Liver (tissue), 3 donors: Measurements from ENCODE around the gene FITM1.

Experiments
- CTCF ChIP-seq: fragments of 150-350 bp; IDR thresholded peaks from 2 replicates; pipeline ENCODE4 v1.5.1; 2017; ENCODE audit warnings: improper control_type of control experiment, low read depth, low read length; ENCODE audit not compliant: missing input control
- GABPA ChIP-seq, 2 donors: IDR thresholded peaks in 1 of 2; conservative IDR thresholded peaks in 1 of 2; 2 replicates each; pipeline ENCODE4 v1.6.1; 2016; ENCODE audit warnings: antibody characterized with exemption in 2 of 2, mild to moderate bottlenecking in 1 of 2, moderate library complexity in 1 of 2
- JUND ChIP-seq, 2 donors: IDR thresholded peaks; 2 replicates each; pipeline ENCODE4 v1.6.1; 2016; ENCODE audit warnings: antibody characterized with exemption in 2 of 2
- MAX ChIP-seq: IDR thresholded peaks from 2 replicates; pipeline ENCODE4 v1.6.1; 2016; ENCODE audit warnings: antibody characterized with exemption
- RAD21 ChIP-seq, 2 donors: IDR thresholded peaks; 2 replicates each; pipeline ENCODE4 v1.6.1; 2016; ENCODE audit warnings: antibody characterized with exemption in 2 of 2, mild to moderate bottlenecking in 2 of 2
- TAF1 ChIP-seq: conservative IDR thresholded peaks from 2 replicates; pipeline ENCODE4 v1.6.1; 2016; ENCODE audit warnings: antibody characterized with exemption, mild to moderate bottlenecking
- YY1 ChIP-seq: IDR thresholded peaks from 2 replicates; pipeline ENCODE4 v1.6.1; 2016; ENCODE audit warnings: antibody characterized with exemption, mild to moderate bottlenecking
- ZBTB33 ChIP-seq: IDR thresholded peaks from 2 replicates; pipeline ENCODE4 v1.6.1; 2016; ENCODE audit warnings: antibody characterized with exemption
- donor health status: healthy.
- donor health status: healthy.

GRCh38 chr14:24093901-24094840 lies 36.3 kb upstream of the FITM1 start, which contains the start of gene PCK2:
- TF ChIP-seq GABPA (IDR thresholded peaks at IDR 0.05 in 1 of 2, conservative IDR thresholded peaks at IDR 0.05 in 1 of 2) (peak in 1 of 2 donors; percentile 53), MAX (peak; percentile 51), CTCF (peak; percentile 1), RAD21 (IDR thresholded peaks at IDR 0.05) (peak in 1 of 2 donors; percentile 35), TAF1 (peak; percentile 82), YY1 (peak; percentile 67), JUND (IDR thresholded peaks at IDR 0.05) (peak in 1 of 2 donors; percentile 40), ZBTB33 (peak; percentile 37)
